Measurements from ENCODE around the gene SDHB. TPM values are rescaled to one million over a fixed set of nuclear protein-coding genes. Genes with fewer than 3 reads are reported as not detected.

Gene SDHB
- total RNA-seq, 1 experiment from 2014 or later = 212 TPM

DNA sequence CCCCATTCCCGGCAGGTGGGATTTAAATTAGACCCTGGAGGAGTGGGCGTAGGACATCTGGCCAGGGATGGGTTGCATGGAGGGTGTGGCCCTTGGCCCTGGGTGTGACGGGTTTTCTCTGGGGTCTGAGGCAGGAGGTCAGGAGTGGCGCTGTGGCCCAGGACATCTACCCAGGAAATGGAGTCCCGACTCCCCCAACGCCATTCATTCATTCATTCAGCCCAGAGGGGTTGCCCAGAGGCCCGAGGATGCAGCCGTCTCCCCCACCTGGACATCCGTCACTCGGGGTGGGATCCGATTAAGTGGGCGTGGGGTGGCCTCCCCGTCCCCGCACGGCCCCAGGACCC is 42.8 kb downstream of the SDHB start:
- peaks cover 26% of the 10 kb centered on the region for H3K4me1 ChIP-seq (ENCODE audit: control insufficient read depth, insufficient read depth, low read length)
- in situ Hi-C loops (cut with HindIII; ENCODE audit: low pct_unique_long_range_greater_than_20kb, low sequenced_read_pairs) (no loop called here), intact Hi-C loops (cut with micrococcal nuclease; ENCODE audit: unreplicated experiment) (no loop called here)
- peak; percentile 3; the same call in 1 of the 2 replicates for ATAC-seq
- H3K27ac ChIP-seq (ENCODE audit: low read length) = peak overlapping the region; percentile 40
- peak overlapping the region; percentile 68 to 71 for H3K4me3 ChIP-seq (ENCODE audit: low read depth in 2 of 2, low read length in 2 of 2)
- no peaks in the 10 kb centered on the region for H3K9me3 ChIP-seq (ENCODE audit: control insufficient read depth, insufficient read depth, low read depth, low read length)
- CTCF ChIA-PET = no interaction called here
- H3K36me3 ChIP-seq (ENCODE audit: control insufficient read depth, insufficient read depth, low read length) = no peaks in the 10 kb centered on the region
- no peak for DNase-seq (ENCODE audit: low read depth, low spot score)
- H3K27me3 ChIP-seq (ENCODE audit: control insufficient read depth, insufficient read depth, low read length) = no peaks in the 10 kb centered on the region
- POLR2A ChIA-PET = no interaction called here
- BruUV-seq (replicated peaks) = no TSS peak
- TF ChIP-seq SIN3A (IDR thresholded peaks at IDR 0.05; ENCODE audit: borderline replicate concordance, insufficient read depth, low read depth, low read length) (no peak), POLR2AphosphoS5 (IDR thresholded peaks at IDR 0.05; ENCODE audit: low read depth, low read length) (no peak), TCF7L2 (IDR thresholded peaks at IDR 0.05; ENCODE audit: low read depth, low read length) (no peak)
- TF ChIP-seq, protein P1, sequence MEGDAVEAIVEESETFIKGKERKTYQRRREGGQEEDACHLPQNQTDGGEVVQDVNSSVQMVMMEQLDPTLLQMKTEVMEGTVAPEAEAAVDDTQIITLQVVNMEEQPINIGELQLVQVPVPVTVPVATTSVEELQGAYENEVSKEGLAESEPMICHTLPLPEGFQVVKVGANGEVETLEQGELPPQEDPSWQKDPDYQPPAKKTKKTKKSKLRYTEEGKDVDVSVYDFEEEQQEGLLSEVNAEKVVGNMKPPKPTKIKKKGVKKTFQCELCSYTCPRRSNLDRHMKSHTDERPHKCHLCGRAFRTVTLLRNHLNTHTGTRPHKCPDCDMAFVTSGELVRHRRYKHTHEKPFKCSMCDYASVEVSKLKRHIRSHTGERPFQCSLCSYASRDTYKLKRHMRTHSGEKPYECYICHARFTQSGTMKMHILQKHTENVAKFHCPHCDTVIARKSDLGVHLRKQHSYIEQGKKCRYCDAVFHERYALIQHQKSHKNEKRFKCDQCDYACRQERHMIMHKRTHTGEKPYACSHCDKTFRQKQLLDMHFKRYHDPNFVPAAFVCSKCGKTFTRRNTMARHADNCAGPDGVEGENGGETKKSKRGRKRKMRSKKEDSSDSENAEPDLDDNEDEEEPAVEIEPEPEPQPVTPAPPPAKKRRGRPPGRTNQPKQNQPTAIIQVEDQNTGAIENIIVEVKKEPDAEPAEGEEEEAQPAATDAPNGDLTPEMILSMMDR (IDR thresholded peaks at IDR 0.05) = no peak
- TF ChIP-seq, protein P2, sequence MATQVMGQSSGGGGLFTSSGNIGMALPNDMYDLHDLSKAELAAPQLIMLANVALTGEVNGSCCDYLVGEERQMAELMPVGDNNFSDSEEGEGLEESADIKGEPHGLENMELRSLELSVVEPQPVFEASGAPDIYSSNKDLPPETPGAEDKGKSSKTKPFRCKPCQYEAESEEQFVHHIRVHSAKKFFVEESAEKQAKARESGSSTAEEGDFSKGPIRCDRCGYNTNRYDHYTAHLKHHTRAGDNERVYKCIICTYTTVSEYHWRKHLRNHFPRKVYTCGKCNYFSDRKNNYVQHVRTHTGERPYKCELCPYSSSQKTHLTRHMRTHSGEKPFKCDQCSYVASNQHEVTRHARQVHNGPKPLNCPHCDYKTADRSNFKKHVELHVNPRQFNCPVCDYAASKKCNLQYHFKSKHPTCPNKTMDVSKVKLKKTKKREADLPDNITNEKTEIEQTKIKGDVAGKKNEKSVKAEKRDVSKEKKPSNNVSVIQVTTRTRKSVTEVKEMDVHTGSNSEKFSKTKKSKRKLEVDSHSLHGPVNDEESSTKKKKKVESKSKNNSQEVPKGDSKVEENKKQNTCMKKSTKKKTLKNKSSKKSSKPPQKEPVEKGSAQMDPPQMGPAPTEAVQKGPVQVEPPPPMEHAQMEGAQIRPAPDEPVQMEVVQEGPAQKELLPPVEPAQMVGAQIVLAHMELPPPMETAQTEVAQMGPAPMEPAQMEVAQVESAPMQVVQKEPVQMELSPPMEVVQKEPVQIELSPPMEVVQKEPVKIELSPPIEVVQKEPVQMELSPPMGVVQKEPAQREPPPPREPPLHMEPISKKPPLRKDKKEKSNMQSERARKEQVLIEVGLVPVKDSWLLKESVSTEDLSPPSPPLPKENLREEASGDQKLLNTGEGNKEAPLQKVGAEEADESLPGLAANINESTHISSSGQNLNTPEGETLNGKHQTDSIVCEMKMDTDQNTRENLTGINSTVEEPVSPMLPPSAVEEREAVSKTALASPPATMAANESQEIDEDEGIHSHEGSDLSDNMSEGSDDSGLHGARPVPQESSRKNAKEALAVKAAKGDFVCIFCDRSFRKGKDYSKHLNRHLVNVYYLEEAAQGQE (IDR thresholded peaks at IDR 0.05; ENCODE audit: insufficient read depth in 1 of 2, low read depth in 2 of 2, low read length in 1 of 2) = no peak

DNA sequence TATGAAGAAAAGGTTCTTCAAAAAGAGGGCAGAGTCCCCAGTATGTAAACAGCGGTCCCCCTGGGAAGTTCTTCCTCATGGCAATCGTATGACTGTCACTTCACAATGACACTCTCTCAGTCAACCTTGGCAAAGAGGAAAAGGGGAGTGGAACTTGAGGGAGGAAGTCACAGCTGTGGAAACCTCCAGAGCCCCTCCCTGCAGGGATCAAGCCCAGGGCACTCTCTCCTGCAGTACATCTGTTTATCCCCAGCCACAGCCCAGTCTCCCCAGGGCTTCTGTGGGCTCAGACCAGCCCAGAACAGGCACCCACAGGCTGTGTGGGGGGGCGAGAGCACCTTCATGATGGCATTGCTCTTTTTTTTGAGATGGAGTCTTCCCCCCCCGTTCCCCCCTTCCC is 44.1 kb downstream of the SDHB start:
- no peaks in the 10 kb centered on the region for H3K9me3 ChIP-seq (ENCODE audit: control insufficient read depth, insufficient read depth, low read depth, low read length)
- no peaks in the 10 kb centered on the region for H3K27me3 ChIP-seq (ENCODE audit: control insufficient read depth, insufficient read depth, low read length)
- in situ Hi-C loops (cut with HindIII; ENCODE audit: low pct_unique_long_range_greater_than_20kb, low sequenced_read_pairs) = no loop called here
- no TSS peak for BruUV-seq (replicated peaks)
- CTCF ChIA-PET = interaction anchor here (0.5 kb wide), 1 partner anchor 10 kb away, joined by 4 read pairs; no protein-coding TSS in a partner anchor
- no peak for ATAC-seq
- TF ChIP-seq, protein P2 (IDR thresholded peaks at IDR 0.05; ENCODE audit: insufficient read depth in 1 of 2, low read depth in 2 of 2, low read length in 1 of 2) = no peak
- TF ChIP-seq POLR2AphosphoS5 (IDR thresholded peaks at IDR 0.05; ENCODE audit: low read depth, low read length) (no peak), SIN3A (IDR thresholded peaks at IDR 0.05; ENCODE audit: borderline replicate concordance, insufficient read depth, low read depth, low read length) (no peak), TCF7L2 (IDR thresholded peaks at IDR 0.05; ENCODE audit: low read depth, low read length) (no peak)
- TF ChIP-seq, protein P1 (IDR thresholded peaks at IDR 0.05) = no peak
- intact Hi-C loops (cut with micrococcal nuclease; ENCODE audit: unreplicated experiment) = no loop called here
- no peak for DNase-seq (ENCODE audit: low read depth, low spot score)
- no peaks in the 10 kb centered on the region for H3K36me3 ChIP-seq (ENCODE audit: control insufficient read depth, insufficient read depth, low read length)
- H3K27ac ChIP-seq (ENCODE audit: low read length) = no peak overlapping the region
- POLR2A ChIA-PET = no interaction called here
- H3K4me1 ChIP-seq (ENCODE audit: control insufficient read depth, insufficient read depth, low read length) = peaks cover 25% of the 10 kb centered on the region
- H3K4me3 ChIP-seq (ENCODE audit: low read depth in 2 of 2, low read length in 2 of 2) = no peak overlapping the region
